HepG2 (cell line): ENCODE data around the gene CACNA1D. TPM values are rescaled to one million over a fixed set of nuclear protein-coding genes. Genes with fewer than 3 reads are reported as not detected.

ENCODE experiments used
- ARHGAP35 ChIP-seq: sonication (generic); formaldehyde crosslinking; IDR thresholded peaks from 2 replicates; pipeline ENCODE4 v1.9.0; 2022; ENCODE audit warnings: mild to moderate bottlenecking, inconsistent platforms, moderate library complexity, missing genetic modification reagents, borderline replicate concordance
- CBFB ChIP-seq: sonication (generic); formaldehyde crosslinking; IDR thresholded peaks from 2 replicates; pipeline ENCODE4 v1.4.0; 2020; ENCODE audit warnings: missing genetic modification reagents
- GFI1 ChIP-seq: sonication (generic); formaldehyde crosslinking; IDR thresholded peaks from 2 replicates; pipeline ENCODE4 v1.5.0; 2020; ENCODE audit warnings: missing genetic modification reagents, mild to moderate bottlenecking, borderline replicate concordance
- HNF4G ChIP-seq, 2 experiments: sonication (generic) in 1 of 2; formaldehyde crosslinking in 1 of 2; IDR thresholded peaks; 2 replicates each; pipeline versions ENCODE4 v1.4.0 to v1.6.1; 2011 to 2020; ENCODE audit warnings: borderline replicate concordance in 2 of 2, low read depth in 2 of 2, mild to moderate bottlenecking in 2 of 2, low read length in 1 of 2, missing genetic modification reagents in 1 of 2, moderate library complexity in 1 of 2
- ISX ChIP-seq: sonication (generic); formaldehyde crosslinking; conservative IDR thresholded peaks from 2 replicates; pipeline ENCODE4 v1.5.0; 2020; ENCODE audit warnings: missing genetic modification reagents
- KDM2A ChIP-seq: sonication (generic); formaldehyde crosslinking; IDR thresholded peaks from 2 replicates; pipeline ENCODE4 v1.4.0; 2020; ENCODE audit warnings: low read depth, missing genetic modification reagents, borderline replicate concordance
- KLF12 ChIP-seq: sonication (generic); formaldehyde crosslinking; IDR thresholded peaks from 2 replicates; pipeline ENCODE4 v1.4.0; 2020; ENCODE audit warnings: missing genetic modification reagents, borderline replicate concordance
- PHF8 ChIP-seq: sonication (generic); formaldehyde crosslinking; IDR thresholded peaks from 2 replicates; pipeline ENCODE4 v1.5.0; 2020; ENCODE audit warnings: missing genetic modification reagents
- PITX1 ChIP-seq: sonication (generic); formaldehyde crosslinking; IDR thresholded peaks from 2 replicates; pipeline ENCODE4 v1.5.1; 2020; ENCODE audit warnings: mild to moderate bottlenecking, missing genetic modification reagents
- PLRG1 ChIP-seq: fragments of 450-650 bp; conservative IDR thresholded peaks from 2 replicates; pipeline ENCODE4 v1.6.1; 2016
- RFXAP ChIP-seq: sonication (generic); formaldehyde crosslinking; IDR thresholded peaks from 2 replicates; pipeline ENCODE4 v1.4.0; 2020; ENCODE audit warnings: missing genetic modification reagents, borderline replicate concordance
- WIZ ChIP-seq: sonication (generic); formaldehyde crosslinking; IDR thresholded peaks from 2 replicates; pipeline ENCODE4 v1.5.1; 2020; ENCODE audit warnings: mild to moderate bottlenecking, missing genetic modification reagents
- ZC3H4 ChIP-seq: sonication (generic); formaldehyde crosslinking; IDR thresholded peaks from 2 replicates; pipeline ENCODE4 v1.4.0; 2020; ENCODE audit warnings: missing genetic modification reagents, borderline replicate concordance
- ZNF335 ChIP-seq: sonication (generic); formaldehyde crosslinking; IDR thresholded peaks from 2 replicates; pipeline ENCODE4 v1.4.0; 2020; ENCODE audit warnings: missing genetic modification reagents
- ZNF501 ChIP-seq: sonication (generic); formaldehyde crosslinking; IDR thresholded peaks from 2 replicates; pipeline ENCODE4 v1.5.1; 2020; ENCODE audit warnings: mild to moderate bottlenecking, moderate library complexity, missing genetic modification reagents
- ZNF720 ChIP-seq: sonication (generic); formaldehyde crosslinking; IDR thresholded peaks from 2 replicates; pipeline ENCODE4 v1.4.0; 2020; ENCODE audit warnings: missing genetic modification reagents
- ZNF740 ChIP-seq: sonication (generic); formaldehyde crosslinking; IDR thresholded peaks from 2 replicates; pipeline ENCODE4 v1.4.0; 2020; ENCODE audit warnings: missing genetic modification reagents
- ZNF878 ChIP-seq: sonication (generic); formaldehyde crosslinking; IDR thresholded peaks from 2 replicates; pipeline ENCODE4 v1.8.1; 2023; ENCODE audit warnings: mild to moderate bottlenecking, missing genetic modification reagents, moderate library complexity
- ZNF891 ChIP-seq: sonication (generic); formaldehyde crosslinking; IDR thresholded peaks from 2 replicates; pipeline ENCODE4 v1.5.0; 2020; ENCODE audit warnings: mild to moderate bottlenecking, missing genetic modification reagents
- polyA plus RNA-seq, 8 experiments: library from polyadenylated mRNA; depleted of rRNA in 3 of 8; stranded (reverse) in 7 of 8; unstranded in 1 of 8; fragments of >200 nt; fragmentation: Illumina TruSeq in 4 of 8; extraction: Trizol in 4 of 8; gene quantifications; 2 replicates each; pipeline versions ENCODE4 v1.2.1 to v1.2.3, GENCODE V29; 2011 to 2016; ENCODE audit warnings: low read depth in 4 of 8, missing spikeins in 1 of 8, mixed read lengths in 1 of 8; ENCODE audit not compliant: insufficient read depth in 1 of 8
- total RNA-seq, 5 experiments: library from RNA; depleted of rRNA; stranded (reverse); fragments of >200 nt; fragmentation: Illumina TruSeq; extraction: Trizol; gene quantifications; 2 replicates each; pipeline ENCODE4 v1.2.3, GENCODE V29; 2016; ENCODE audit warnings: low read depth in 1 of 5
- TF ChIP-seq, protein P1 (sequence below): sonication (generic); formaldehyde crosslinking; IDR thresholded peaks from 2 replicates; pipeline ENCODE4; 2020; ENCODE audit warnings: missing genetic modification reagents, mild to moderate bottlenecking, borderline replicate concordance
- TF ChIP-seq, protein P2 (sequence below): sonication (generic); formaldehyde crosslinking; IDR thresholded peaks from 2 replicates; pipeline ENCODE4 v1.8.0; 2022; ENCODE audit warnings: missing genetic modification reagents, mild to moderate bottlenecking, moderate library complexity, borderline replicate concordance
- TF ChIP-seq, protein P3 (sequence below): sonication (generic); formaldehyde crosslinking; IDR thresholded peaks from 2 replicates; pipeline ENCODE4 v1.5.0; 2020; ENCODE audit warnings: missing genetic modification reagents

CACNA1D gene
- total and polyA plus RNA-seq, 2 of the 13 experiments (the other 11 are each of a cell fraction or from before 2014, with no cell fraction given): 0.26 to 0.38 TPM

GRCh38 chr3:53843195-53844177, 349.1 kb downstream of the CACNA1D start (continued):
- TF ChIP-seq GFI1 (CRISPR knock-in tag) (peak; percentile 22; the same call in 1 of the 2 replicates), HNF4G (IDR thresholded peaks at IDR 0.05; ENCODE audit: borderline replicate concordance, low read depth, low read length) (peak; percentile 88), HNF4G (CRISPR knock-in tag; IDR thresholded peaks at IDR 0.05; ENCODE audit: borderline replicate concordance, low read depth) (peak; percentile 56; the same call in 1 of the 2 replicates), PITX1 (CRISPR knock-in tag) (peak; percentile 52), ZNF740 (peak; percentile 60), ZNF720 (CRISPR knock-in tag) (no peak), KLF12 (CRISPR knock-in tag) (peak; percentile 36; the same call in 1 of the 2 replicates), PLRG1 (no peak), ISX (CRISPR knock-in tag) (no peak), ARHGAP35 (CRISPR knock-in tag) (no peak), PHF8 (peak; percentile 5; the same call in 1 of the 2 replicates), ZC3H4 (CRISPR knock-in tag) (peak; percentile 88; the same call in 1 of the 2 replicates), KDM2A (CRISPR knock-in tag) (peak; percentile 12; the same call in 1 of the 2 replicates), RFXAP (CRISPR knock-in tag) (no peak), CBFB (CRISPR knock-in tag) (0 out of 2 replicates have a peak, but pooled peaks have one; percentile 7), WIZ (no peak), ZNF335 (CRISPR knock-in tag) (peak; percentile 5; the same call in 1 of the 2 replicates), ZNF501 (CRISPR knock-in tag) (peak; percentile 56), ZNF878 (CRISPR knock-in tag) (0 out of 2 replicates have a peak, but pooled peaks have one; percentile 3), ZNF891 (CRISPR knock-in tag) (0 out of 2 replicates have a peak, but pooled peaks have one; percentile 5)
- TF ChIP-seq, protein P1, sequence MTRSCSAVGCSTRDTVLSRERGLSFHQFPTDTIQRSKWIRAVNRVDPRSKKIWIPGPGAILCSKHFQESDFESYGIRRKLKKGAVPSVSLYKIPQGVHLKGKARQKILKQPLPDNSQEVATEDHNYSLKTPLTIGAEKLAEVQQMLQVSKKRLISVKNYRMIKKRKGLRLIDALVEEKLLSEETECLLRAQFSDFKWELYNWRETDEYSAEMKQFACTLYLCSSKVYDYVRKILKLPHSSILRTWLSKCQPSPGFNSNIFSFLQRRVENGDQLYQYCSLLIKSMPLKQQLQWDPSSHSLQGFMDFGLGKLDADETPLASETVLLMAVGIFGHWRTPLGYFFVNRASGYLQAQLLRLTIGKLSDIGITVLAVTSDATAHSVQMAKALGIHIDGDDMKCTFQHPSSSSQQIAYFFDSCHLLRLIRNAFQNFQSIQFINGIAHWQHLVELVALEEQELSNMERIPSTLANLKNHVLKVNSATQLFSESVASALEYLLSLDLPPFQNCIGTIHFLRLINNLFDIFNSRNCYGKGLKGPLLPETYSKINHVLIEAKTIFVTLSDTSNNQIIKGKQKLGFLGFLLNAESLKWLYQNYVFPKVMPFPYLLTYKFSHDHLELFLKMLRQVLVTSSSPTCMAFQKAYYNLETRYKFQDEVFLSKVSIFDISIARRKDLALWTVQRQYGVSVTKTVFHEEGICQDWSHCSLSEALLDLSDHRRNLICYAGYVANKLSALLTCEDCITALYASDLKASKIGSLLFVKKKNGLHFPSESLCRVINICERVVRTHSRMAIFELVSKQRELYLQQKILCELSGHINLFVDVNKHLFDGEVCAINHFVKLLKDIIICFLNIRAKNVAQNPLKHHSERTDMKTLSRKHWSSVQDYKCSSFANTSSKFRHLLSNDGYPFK: no peak
- TF ChIP-seq, protein P2, sequence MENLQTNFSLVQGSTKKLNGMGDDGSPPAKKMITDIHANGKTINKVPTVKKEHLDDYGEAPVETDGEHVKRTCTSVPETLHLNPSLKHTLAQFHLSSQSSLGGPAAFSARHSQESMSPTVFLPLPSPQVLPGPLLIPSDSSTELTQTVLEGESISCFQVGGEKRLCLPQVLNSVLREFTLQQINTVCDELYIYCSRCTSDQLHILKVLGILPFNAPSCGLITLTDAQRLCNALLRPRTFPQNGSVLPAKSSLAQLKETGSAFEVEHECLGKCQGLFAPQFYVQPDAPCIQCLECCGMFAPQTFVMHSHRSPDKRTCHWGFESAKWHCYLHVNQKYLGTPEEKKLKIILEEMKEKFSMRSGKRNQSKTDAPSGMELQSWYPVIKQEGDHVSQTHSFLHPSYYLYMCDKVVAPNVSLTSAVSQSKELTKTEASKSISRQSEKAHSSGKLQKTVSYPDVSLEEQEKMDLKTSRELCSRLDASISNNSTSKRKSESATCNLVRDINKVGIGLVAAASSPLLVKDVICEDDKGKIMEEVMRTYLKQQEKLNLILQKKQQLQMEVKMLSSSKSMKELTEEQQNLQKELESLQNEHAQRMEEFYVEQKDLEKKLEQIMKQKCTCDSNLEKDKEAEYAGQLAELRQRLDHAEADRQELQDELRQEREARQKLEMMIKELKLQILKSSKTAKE: 0 out of 2 replicates have a peak, but pooled peaks have one; percentile 5
- TF ChIP-seq, protein P3, sequence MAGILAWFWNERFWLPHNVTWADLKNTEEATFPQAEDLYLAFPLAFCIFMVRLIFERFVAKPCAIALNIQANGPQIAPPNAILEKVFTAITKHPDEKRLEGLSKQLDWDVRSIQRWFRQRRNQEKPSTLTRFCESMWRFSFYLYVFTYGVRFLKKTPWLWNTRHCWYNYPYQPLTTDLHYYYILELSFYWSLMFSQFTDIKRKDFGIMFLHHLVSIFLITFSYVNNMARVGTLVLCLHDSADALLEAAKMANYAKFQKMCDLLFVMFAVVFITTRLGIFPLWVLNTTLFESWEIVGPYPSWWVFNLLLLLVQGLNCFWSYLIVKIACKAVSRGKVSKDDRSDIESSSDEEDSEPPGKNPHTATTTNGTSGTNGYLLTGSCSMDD (CRISPR knock-in tag): no peak
